A204.1 (cell line): Measurements from ENCODE around the gene SMCHD1.
"Not testable (repeated sequence)": the region's sequence is repeated elsewhere in the genome, so short reads cannot be mapped to it uniquely, and the experiment has no call there.

Source experiments
- FAIRE-seq: peaks from 2 replicates; lab custom pipeline; 2012; peaks lifted over from hg19 to GRCh38; lab: Jason Lieb, UNC

The SMCHD1 gene

DNA sequence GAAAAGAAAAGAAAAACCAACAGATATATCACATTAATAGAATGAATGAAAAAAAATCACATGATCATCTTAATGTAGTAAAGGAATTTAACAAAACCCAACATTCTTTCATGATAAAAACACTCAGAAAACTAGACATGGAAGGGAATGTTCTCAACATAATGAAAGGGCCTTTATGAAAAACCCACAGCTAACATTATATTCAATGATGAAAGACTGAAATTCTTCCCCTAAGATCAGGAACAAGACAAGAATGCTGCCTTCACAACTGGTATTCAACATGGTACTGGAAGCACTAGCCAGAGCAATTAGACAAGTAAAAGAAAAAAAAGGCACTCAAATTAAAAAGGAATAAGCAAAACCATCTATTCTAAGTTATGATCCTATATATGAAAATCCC, 162.8 kb downstream of the SMCHD1 start:
- no peak for FAIRE-seq

GRCh38 chr18:2821695-2822094, 166.2 kb downstream of the SMCHD1 start:
- no peak for FAIRE-seq

- no peak for FAIRE-seq
Measured at GRCh38 chr18:2822213-2822921, 166.8 kb downstream of the SMCHD1 start.

- FAIRE-seq, result no peak
Measured at GRCh38 chr18:2823202-2823601, 167.7 kb downstream of the SMCHD1 start.

DNA sequence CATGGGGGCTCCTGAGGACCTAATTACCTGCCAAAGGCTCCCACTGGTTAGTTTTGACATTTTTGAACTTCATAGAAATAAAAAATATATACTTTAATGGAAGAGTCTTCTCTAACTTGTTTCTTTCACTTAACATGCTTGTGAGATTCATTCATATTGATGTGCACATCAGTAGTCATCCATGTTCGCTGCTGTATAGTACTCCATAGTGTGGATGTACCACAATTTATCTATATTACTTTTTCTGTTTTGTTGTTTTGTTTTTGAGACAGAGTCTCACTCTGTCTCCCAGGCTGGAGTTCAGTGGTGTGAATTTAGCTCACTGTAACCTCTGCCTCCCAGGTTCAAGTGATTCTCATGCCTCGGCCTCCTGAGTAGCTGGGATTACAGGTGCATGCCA, 168.4 kb downstream of the SMCHD1 start:
- no peak for FAIRE-seq

DNA sequence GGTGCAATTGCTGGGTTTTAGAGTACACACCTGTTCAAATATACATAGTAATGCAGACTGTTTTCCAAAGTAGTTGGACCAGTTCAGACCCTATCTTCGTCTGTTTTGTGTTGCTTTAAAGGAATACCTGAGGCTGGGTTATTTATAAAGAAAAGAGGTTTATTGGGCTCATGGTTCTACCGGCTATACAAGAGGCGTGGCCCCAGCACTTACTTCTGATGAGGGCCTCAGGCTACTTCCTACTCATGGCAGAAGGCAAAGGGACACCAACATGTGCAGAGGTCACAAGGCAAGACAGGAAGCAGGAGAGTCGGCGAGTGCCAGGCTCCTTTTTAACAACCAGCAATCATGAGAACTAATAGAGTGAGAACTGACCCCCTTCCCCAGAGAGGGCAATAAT, 169.3 kb downstream of the SMCHD1 start:
- FAIRE-seq, result no peak

GRCh38 chr18:2825613-2826175, 170.2 kb downstream of the SMCHD1 start:
- FAIRE-seq, result no peak

DNA sequence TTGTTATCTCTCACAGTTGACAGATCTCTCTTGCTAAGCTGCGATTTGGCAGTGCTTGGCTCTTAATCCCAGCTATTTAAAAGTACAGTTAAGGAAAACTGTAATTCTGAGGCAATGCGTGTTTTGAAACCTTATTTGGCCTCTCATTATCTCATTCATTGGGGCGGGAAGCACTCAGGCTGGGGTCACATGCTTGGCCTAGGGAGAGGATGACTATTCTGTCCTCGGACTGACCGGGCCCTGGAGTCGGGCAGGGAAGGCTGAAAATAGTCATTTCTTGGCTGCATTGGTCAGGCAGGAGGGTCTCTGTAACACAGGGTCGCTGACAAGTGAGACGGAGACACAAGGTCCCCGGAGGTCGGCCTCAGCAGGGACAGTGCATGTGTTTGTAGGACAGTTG, 171.1 kb downstream of the SMCHD1 start:
- no peak for FAIRE-seq

- FAIRE-seq, result no peak
Measured at GRCh38 chr18:2827061-2827460, 171.5 kb downstream of the SMCHD1 start.

DNA sequence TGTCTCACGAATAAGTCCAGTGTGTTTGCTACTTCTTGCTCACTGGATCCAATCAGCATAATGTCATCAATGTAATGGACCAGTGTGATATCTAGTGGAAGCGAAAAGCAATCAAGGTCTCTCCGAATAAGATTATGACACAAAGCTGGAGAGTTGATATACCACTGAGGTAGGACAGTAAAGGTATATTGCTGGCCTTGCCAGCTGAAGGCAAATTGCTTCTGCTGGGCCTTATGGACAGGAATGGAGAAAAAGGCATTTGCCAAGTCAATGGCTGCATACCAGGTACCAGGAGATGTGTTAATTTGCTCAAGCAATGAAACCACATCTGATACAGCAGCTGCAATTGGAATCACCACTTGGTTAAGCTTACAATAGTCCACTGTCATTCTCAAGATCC, 180.6 kb downstream of the SMCHD1 start:
- FAIRE-seq, result not testable (repeated sequence)

GRCh38 chr18:2837290-2837689, 181.8 kb downstream of the SMCHD1 start:
- not testable (repeated sequence) for FAIRE-seq

DNA sequence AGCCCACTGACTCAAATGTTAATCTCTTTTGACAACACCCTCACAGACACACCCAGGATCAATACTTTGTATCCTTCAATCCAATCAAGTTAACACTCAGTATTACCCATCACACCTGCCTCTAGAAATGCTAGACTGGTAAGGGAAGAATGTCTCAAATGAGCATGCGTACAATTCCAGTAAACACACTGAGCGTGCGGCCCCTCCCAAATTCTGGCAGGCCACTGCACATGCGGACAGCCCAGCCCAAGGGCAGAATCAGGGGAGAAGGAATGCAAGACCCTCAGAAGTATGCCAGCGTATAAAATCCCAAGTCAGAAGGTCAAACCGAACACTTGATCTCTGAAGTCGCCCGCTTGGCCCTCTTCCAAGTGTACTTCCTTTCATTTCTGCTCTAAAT, 183.7 kb downstream of the SMCHD1 start:
- no peak for FAIRE-seq

DNA sequence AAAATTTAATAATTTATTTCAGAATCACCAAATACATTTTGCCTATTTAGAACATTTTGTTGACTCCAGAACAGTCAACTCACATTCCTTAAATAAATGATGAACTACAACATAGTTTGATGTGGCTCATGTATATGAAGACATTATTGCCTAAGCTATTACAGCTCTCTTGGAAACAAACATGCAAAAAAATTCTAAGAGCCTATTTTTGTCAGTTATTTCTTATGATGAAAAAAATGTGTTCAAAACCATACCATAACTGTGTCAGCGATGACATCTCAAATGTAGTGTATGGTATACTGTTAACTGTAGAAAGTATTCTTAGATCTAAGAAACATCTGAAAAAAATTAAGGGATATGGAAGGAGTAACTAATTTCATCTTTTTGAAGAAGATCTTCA, 185.0 kb downstream of the SMCHD1 start:
- FAIRE-seq, result no peak

DNA sequence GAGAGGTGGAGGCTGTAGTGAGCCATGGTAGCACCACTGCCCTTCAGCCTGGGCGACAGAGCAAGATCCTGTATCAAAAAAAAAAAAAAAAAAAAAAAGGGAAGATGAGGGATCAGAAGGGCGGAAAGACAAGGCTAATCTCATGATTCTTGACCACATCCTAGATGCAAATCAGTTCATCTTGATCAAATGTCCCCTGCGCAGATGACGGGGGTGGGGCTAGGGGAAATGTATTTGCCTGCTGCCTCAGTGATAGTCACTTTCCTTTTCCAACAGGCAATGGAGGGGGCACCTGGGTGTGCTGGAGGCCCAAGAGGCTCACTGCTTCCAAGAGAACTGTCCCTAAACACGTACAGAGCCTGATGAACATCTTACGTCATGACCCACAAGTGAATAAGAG, 187.6 kb downstream of the SMCHD1 start:
- no peak for FAIRE-seq

- FAIRE-seq, result no peak
Measured at GRCh38 chr18:2845172-2845571, 189.6 kb downstream of the SMCHD1 start.

GRCh38 chr18:2846636-2847316, 191.2 kb downstream of the SMCHD1 start, which contains the start of gene EMILIN2:
Gene EMILIN2 (plus strand): TSS chr18:2847006. CDS start chr18:2847189, 183 bp downstream.
- no peak for FAIRE-seq

- no peak for FAIRE-seq
Measured at GRCh38 chr18:2847317-2848246, 192.1 kb downstream of the SMCHD1 start.

DNA sequence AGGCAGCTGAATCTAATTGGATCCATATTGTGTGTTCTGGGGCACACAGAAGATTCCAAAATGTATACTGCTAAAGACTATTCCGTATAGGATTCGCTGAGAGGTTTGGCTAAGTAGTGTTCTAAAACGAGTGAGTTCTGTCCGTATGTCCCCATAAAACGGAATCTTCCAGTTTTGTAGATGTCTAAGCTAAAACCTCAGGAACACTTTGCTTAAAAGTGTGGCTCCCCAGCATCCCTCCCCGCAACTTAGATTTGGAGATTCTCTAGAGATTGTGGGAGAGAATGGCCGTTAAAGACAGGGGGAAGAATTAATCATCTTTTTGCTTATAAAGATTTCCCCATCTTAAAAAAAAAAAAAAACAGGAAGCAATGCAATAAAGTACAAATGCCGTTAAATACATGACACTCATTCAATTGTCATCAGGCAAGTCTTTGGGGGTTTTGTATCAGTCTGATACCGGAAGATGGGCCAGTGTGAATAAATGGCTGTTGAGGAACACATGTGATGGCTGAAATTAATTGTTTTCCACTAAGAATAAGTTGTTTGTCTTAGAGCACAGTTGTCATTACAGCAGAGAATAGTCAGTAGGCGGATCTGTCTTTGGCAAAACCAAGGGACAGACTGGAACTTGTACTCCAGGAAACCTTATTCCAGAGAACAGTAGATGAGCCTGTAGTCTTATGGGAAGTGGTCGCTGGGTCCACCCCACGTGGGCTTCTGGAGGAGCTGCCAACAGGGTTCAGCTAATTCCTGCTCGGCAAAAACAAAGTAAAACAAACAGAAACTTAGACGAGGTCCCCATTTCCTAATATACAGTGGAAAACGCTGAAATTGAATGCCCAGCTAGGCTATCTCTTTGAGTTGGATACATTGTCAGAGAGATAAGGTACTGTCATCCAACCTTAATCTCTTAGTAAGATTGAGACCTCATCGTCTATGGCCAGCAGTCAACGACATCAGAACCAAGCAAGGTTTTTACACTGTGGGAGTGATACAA, 193.0 kb downstream of the SMCHD1 start:
- no peak for FAIRE-seq

DNA sequence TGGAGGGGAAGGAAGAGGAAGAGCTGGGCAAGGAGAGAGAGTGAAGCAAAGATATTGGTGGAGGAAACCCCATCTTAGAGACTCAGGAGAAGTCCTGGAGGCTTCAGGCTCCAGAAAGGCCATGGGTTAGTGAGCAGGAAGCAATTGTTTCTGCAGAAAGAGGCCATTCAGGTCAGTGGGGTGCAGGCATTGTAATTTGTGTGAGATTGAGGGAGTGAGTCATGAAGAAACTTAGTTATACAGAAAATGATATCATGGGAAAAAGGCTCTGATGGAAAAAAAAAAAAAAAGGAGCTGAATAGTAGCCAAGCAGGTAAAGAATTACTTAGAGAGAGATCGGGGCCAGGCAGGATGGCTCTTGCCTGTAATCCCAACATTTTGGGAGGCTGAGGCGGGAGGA, 195.3 kb downstream of the SMCHD1 start:
- no peak for FAIRE-seq

DNA sequence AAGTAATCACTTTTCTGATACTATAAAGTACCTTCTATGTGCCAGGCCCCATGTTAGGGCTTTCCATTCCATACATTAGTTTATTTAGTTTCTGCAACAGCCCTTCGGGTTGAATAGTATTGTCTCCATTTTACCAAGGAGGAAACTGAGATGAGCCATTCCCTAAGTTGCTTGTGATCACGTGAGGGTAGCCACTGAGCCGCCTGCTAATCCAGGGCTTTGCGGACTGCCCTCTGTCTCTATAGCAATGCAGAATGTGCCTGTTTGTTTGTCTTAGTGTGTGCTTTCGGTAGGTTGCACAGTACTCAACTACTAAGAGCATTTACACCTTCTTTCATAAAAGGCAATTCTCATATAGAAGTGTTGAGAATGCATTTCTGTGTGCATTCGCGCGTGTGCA, 196.2 kb downstream of the SMCHD1 start:
- no peak for FAIRE-seq

- not testable (repeated sequence) for FAIRE-seq
Measured at GRCh38 chr18:2852460-2852859, 196.9 kb downstream of the SMCHD1 start.
